Right renal pelvis (tissue), 4 donors: ENCODE measurements around the gene GMEB1. TPM values are rescaled to one million over a fixed set of nuclear protein-coding genes. Genes with fewer than 3 reads are reported as not detected.
"Not testable (repeated sequence)": the region's sequence is repeated elsewhere in the genome, so short reads cannot be mapped to it uniquely, and the experiment has no call there.

Experiments
- DNase-seq, 4 donors: peaks; one replicate each; pipeline ENCODE4 v3.0.0-alpha.2; 2013; ENCODE audit warnings: low read depth in 4 of 4, low spot score in 3 of 4, missing footprints in 1 of 4
- polyA plus RNA-seq, 4 donors: library from polyadenylated mRNA; unstranded; fragments of 120-200 nt; gene quantifications; one replicate each; pipeline ENCODE4 v1.2.1, GENCODE V29; 2013; ENCODE audit not compliant: insufficient read length in 4 of 4

The GMEB1 gene
- polyA plus RNA-seq, result 10 to 100 TPM; 16.2 to 17.9 (median 17.1) TPM

GRCh38 chr1:28668191-28668955, at the start of gene GMEB1:
TSS of gene GMEB1 (plus strand) at chr1:28668784. CDS start at chr1:28683613, 14,829 bp downstream.
- peak; percentile 72 to 77 (median 73) for DNase-seq

GRCh38 chr1:28631713-28632112, 36.9 kb upstream of the GMEB1 start:
- DNase-seq, result no peak

GRCh38 chr1:28632560-28632959, 36.0 kb upstream of the GMEB1 start:
- DNase-seq, result no peak

- DNase-seq, result no peak
Measured at GRCh38 chr1:28640766-28641165, 27.8 kb upstream of the GMEB1 start.

GRCh38 chr1:28642056-28642846, 26.3 kb upstream of the GMEB1 start:
- peak in 1 of 4 donors; percentile 26 for DNase-seq

- DNase-seq, result peak; percentile 89 to 94 (median 94)
Measured at GRCh38 chr1:28642847-28643635, 25.5 kb upstream of the GMEB1 start, which contains the start of gene TAF12. TSS of gene TAF12 (minus strand) at chr1:28643067. CDS start at chr1:28622081, 20,986 bp downstream.

- no peak for DNase-seq
Measured at GRCh38 chr1:28644494-28644893, 24.1 kb upstream of the GMEB1 start.

GRCh38 chr1:28645406-28645805, 23.2 kb upstream of the GMEB1 start:
- not testable (repeated sequence) for DNase-seq

- no peak for DNase-seq
Measured at GRCh38 chr1:28646040-28646439, 22.5 kb upstream of the GMEB1 start.

GRCh38 chr1:28648008-28648473, 20.5 kb upstream of the GMEB1 start:
- DNase-seq, result peak; percentile 83 to 90 (median 86)

- DNase-seq, result peak; percentile 88 to 93 (median 90)
Measured at GRCh38 chr1:28648474-28649198, 19.9 kb upstream of the GMEB1 start, which contains the start of gene RNU11. TSS of gene RNU11 (plus strand) at chr1:28648600.

- not testable (repeated sequence) for DNase-seq
Measured at GRCh38 chr1:28653063-28653462, 15.5 kb upstream of the GMEB1 start.

- not testable (repeated sequence) for DNase-seq
Measured at GRCh38 chr1:28653870-28654269, 14.7 kb upstream of the GMEB1 start.

- DNase-seq, result not testable (repeated sequence)
Measured at GRCh38 chr1:28655448-28656311, 12.9 kb upstream of the GMEB1 start.

- no peak for DNase-seq
Measured at GRCh38 chr1:28656335-28656734, 12.2 kb upstream of the GMEB1 start.

GRCh38 chr1:28663871-28664470, 4.6 kb upstream of the GMEB1 start:
- DNase-seq, result no peak

GRCh38 chr1:28666806-28667205, 1.8 kb upstream of the GMEB1 start:
- no peak for DNase-seq

GRCh38 chr1:28668956-28669723, 556 bp downstream of the GMEB1 start:
- DNase-seq, result peak; percentile 20 to 53 (median 32)
